IMR-90 (cell line): Measurements from ENCODE around the gene S100A6. TPM values are rescaled to one million over a fixed set of nuclear protein-coding genes. Genes with fewer than 3 reads are reported as not detected.

Experiments used
- ATAC-seq: fragments of 200-7000 bp; cut with Tn5 transposase; 2 replicates; pipeline ENCODE4 v1.9.1; 2020; ENCODE audit warnings: low read depth, mild to moderate bottlenecking, moderate library complexity
- BruUV-seq: library from RNA; stranded (reverse); fragments of 400-500 nt; replicated peaks from 2 replicates; lab custom pipeline; 2021; lab: Mats Ljungman, UMichigan
- CTCF ChIA-PET: fragments of 300-600 bp; formaldehyde crosslinking; extraction: SDS; loops from one replicate; lab custom pipeline; 2021; ENCODE audit warnings: antibody characterized with exemption; lab: Yijun Ruan, JAX
- POLR2A ChIA-PET: fragments of 300-600 bp; sonication (Branson Sonifier 250); formaldehyde crosslinking; loops from one replicate; lab custom pipeline; 2022; ENCODE audit warnings: antibody characterized with exemption; ENCODE audit not compliant: unreplicated experiment; lab: Charles Lee
- DNase-seq: peaks from one replicate; pipeline ENCODE4 v3.0.0; 2013
- H2AFZ ChIP-seq: replicated peaks from 2 replicates; pipeline ENCODE3; 2013; ENCODE audit warnings: low read length, mild to moderate bottlenecking; ENCODE audit not compliant: poor library complexity
- H2AK5ac ChIP-seq: 2 replicates; pipeline ENCODE4 v1.6.1; 2013; ENCODE audit warnings: low read depth, low read length, inconsistent platforms
- H2AK9ac ChIP-seq: replicated peaks from 2 replicates; pipeline ENCODE3; 2013; ENCODE audit warnings: mild to moderate bottlenecking, low read depth, low read length, moderate library complexity; ENCODE audit not compliant: poor library complexity
- H2BK120ac ChIP-seq: 2 replicates; pipeline ENCODE4 v1.6.1; 2013; ENCODE audit warnings: low read depth, low read length, inconsistent platforms
- H2BK15ac ChIP-seq: 3 replicates; pipeline ENCODE4 v1.6.1; 2013; ENCODE audit warnings: low read depth, low read length, inconsistent platforms
- H2BK20ac ChIP-seq: 2 replicates; pipeline ENCODE4 v1.6.1; 2013; ENCODE audit warnings: low read depth, mild to moderate bottlenecking, inconsistent platforms, low read length, moderate library complexity
- H2BK5ac ChIP-seq: 2 replicates; pipeline ENCODE4 v1.6.1; 2013; ENCODE audit warnings: mild to moderate bottlenecking, low read depth, low read length, inconsistent platforms; ENCODE audit not compliant: poor library complexity, severe bottlenecking
- H3K14ac ChIP-seq: replicated peaks from 2 replicates; pipeline ENCODE4 v1.6.1; 2013; ENCODE audit warnings: low read depth, low read length, inconsistent platforms
- H3K18ac ChIP-seq: 2 replicates; pipeline ENCODE4 v1.6.1; 2013; ENCODE audit warnings: low read depth, low read length, control low read depth
- H3K23ac ChIP-seq: 2 replicates; pipeline ENCODE4 v1.6.1; 2013; ENCODE audit warnings: low read depth, low read length, inconsistent platforms
- H3K27ac ChIP-seq: 2 replicates; pipeline ENCODE4 v1.5.1; 2013; ENCODE audit warnings: mild to moderate bottlenecking, control low read depth, low read length; ENCODE audit not compliant: insufficient read depth
- H3K27me3 ChIP-seq: 2 replicates; pipeline ENCODE4 v1.6.1; 2013; ENCODE audit warnings: low read length; ENCODE audit not compliant: control insufficient read depth, insufficient read depth
- H3K36me3 ChIP-seq: 2 replicates; pipeline ENCODE4 v1.6.1; 2013; ENCODE audit warnings: low read length, mixed read lengths; ENCODE audit not compliant: control insufficient read depth, insufficient read depth
- H3K4ac ChIP-seq: 2 replicates; pipeline ENCODE4 v1.6.1; 2013; ENCODE audit warnings: low read depth, low read length, inconsistent platforms
- H3K4me1 ChIP-seq: 2 replicates; pipeline ENCODE4 v1.6.1; 2013; ENCODE audit warnings: low read length, mixed read lengths; ENCODE audit not compliant: control insufficient read depth, insufficient read depth
- H3K4me2 ChIP-seq: 2 replicates; pipeline ENCODE4 v1.6.1; 2013; ENCODE audit warnings: low read depth, mild to moderate bottlenecking, control low read depth, low read length, moderate library complexity
- H3K4me3 ChIP-seq: 2 replicates; pipeline ENCODE4 v1.5.1; 2013; ENCODE audit warnings: low read depth, mild to moderate bottlenecking, control low read depth, low read length, moderate library complexity; ENCODE audit not compliant: insufficient read depth
- H3K56ac ChIP-seq: 2 replicates; pipeline ENCODE4 v1.6.1; 2013; ENCODE audit warnings: low read length, inconsistent platforms; ENCODE audit not compliant: insufficient read depth; ENCODE audit errors: extremely low read depth
- H3K79me1 ChIP-seq, 2 experiments: 2 replicates each; pipeline ENCODE4 v1.6.1; 2013; ENCODE audit warnings: low read length in 2 of 2, inconsistent platforms in 1 of 2, low read depth in 1 of 2
- H3K9ac ChIP-seq: 2 replicates; pipeline ENCODE4 v1.6.1; 2013; ENCODE audit warnings: low read depth, low read length, control low read depth
- H3K9me1 ChIP-seq: 2 replicates; pipeline ENCODE4 v1.6.1; 2013; ENCODE audit warnings: low read length, inconsistent platforms; ENCODE audit not compliant: insufficient read depth
- H3K9me3 ChIP-seq: 2 replicates; pipeline ENCODE4 v1.6.1; 2013; ENCODE audit warnings: low read length; ENCODE audit not compliant: control insufficient read depth, insufficient read depth
- H4K20me1 ChIP-seq: 2 replicates; pipeline ENCODE4 v1.6.1; 2013; ENCODE audit warnings: low read length, inconsistent platforms; ENCODE audit not compliant: insufficient read depth
- H4K5ac ChIP-seq: 2 replicates; pipeline ENCODE4 v1.6.1; 2013; ENCODE audit warnings: mild to moderate bottlenecking, low read depth, low read length, control low read depth
- H4K8ac ChIP-seq, 2 experiments: 2 replicates each; pipeline ENCODE4 v1.6.1; 2013; ENCODE audit warnings: low read depth in 2 of 2, low read length in 2 of 2, control low read depth in 1 of 2, inconsistent platforms in 1 of 2
- H4K91ac ChIP-seq: 2 replicates; pipeline ENCODE4 v1.6.1; 2013; ENCODE audit warnings: low read depth, low read length, inconsistent platforms; ENCODE audit not compliant: insufficient read depth
- BHLHE40 ChIP-seq: fragments of 150-350 bp; IDR thresholded peaks from 2 replicates; pipeline ENCODE4 v1.6.1; 2016; ENCODE audit warnings: mild to moderate bottlenecking, low read depth, low read length
- CEBPB ChIP-seq: IDR thresholded peaks from 2 replicates; pipeline ENCODE4 v1.6.1; 2012; ENCODE audit warnings: low read depth, low read length, improper control_type of control experiment
- CHD1 ChIP-seq: IDR thresholded peaks from 2 replicates; pipeline ENCODE4 v1.6.1; 2012; ENCODE audit warnings: low read depth, low read length, improper control_type of control experiment
- ELK1 ChIP-seq: fragments of 150-350 bp; IDR thresholded peaks from 2 replicates; pipeline ENCODE4 v1.6.1; 2016; ENCODE audit warnings: low read depth, mild to moderate bottlenecking, low read length, moderate library complexity, borderline replicate concordance
- FOS ChIP-seq: fragments of 150-350 bp; IDR thresholded peaks from 2 replicates; pipeline ENCODE4 v1.6.1; 2016; ENCODE audit warnings: low read depth, low read length
- MAFK ChIP-seq: IDR thresholded peaks from 2 replicates; pipeline ENCODE4 v1.6.1; 2012; ENCODE audit warnings: low read depth, low read length, improper control_type of control experiment
- MAZ ChIP-seq: IDR thresholded peaks from 2 replicates; pipeline ENCODE4 v1.6.1; 2012; ENCODE audit warnings: low read depth, mild to moderate bottlenecking, low read length, improper control_type of control experiment, moderate library complexity, borderline replicate concordance
- MXI1 ChIP-seq: IDR thresholded peaks from 2 replicates; pipeline ENCODE4 v1.6.1; 2012; ENCODE audit warnings: low read depth, mild to moderate bottlenecking, low read length, moderate library complexity, borderline replicate concordance
- NFE2L2 ChIP-seq: fragments of 150-350 bp; IDR thresholded peaks from 2 replicates; pipeline ENCODE4 v1.6.1; 2016; ENCODE audit warnings: low read depth, mild to moderate bottlenecking, low read length
- POLR2A ChIP-seq: IDR thresholded peaks from 2 replicates; pipeline ENCODE4 v1.6.1; 2012; ENCODE audit warnings: mild to moderate bottlenecking, low read depth, low read length
- RAD21 ChIP-seq: IDR thresholded peaks from 2 replicates; pipeline ENCODE4 v1.6.1; 2012; ENCODE audit warnings: low read length, improper control_type of control experiment
- RFX5 ChIP-seq: IDR thresholded peaks from 2 replicates; pipeline ENCODE4 v1.8.0; 2012; ENCODE audit warnings: low read depth, mild to moderate bottlenecking, low read length, moderate library complexity
- SMC3 ChIP-seq: fragments of 150-350 bp; IDR thresholded peaks from 2 replicates; pipeline ENCODE4 v1.6.1; 2016; ENCODE audit warnings: low read depth, mild to moderate bottlenecking, antibody characterized with exemption, low read length, moderate library complexity
- USF2 ChIP-seq: fragments of 150-350 bp; IDR thresholded peaks from 2 replicates; pipeline ENCODE4 v1.6.1; 2017; ENCODE audit warnings: mild to moderate bottlenecking, antibody characterized with exemption, low read length, low read depth
- WGBS, 2 experiments: methylation state at CpG; one replicate each; pipeline versions ENCODE4 v1.1.5 to v1.1.7; 2013; ENCODE audit warnings: missing lambda C conversion rate in 2 of 2; ENCODE audit not compliant: insufficient read length in 1 of 2; ENCODE audit errors: extremely low coverage in 2 of 2; 5-methylcytosine and 5-hydroxymethylcytosine counted together
- dilution Hi-C: fragments of 300-500 bp; cut with HindIII; formaldehyde crosslinking; loops from one replicate; pipeline ENCODE4 v1.14.3; 2018; ENCODE audit warnings: low sequenced_read_pairs; ENCODE audit not compliant: unreplicated experiment
- in situ Hi-C: fragments of 300-500 bp; cut with MboI; formaldehyde crosslinking; loops from 3 replicates; pipeline ENCODE4 v1.14.3; 2019; ENCODE audit warnings: low sequenced_read_pairs, inconsistent platforms, mixed read lengths
- intact Hi-C: fragments of 100-400 bp; cut with micrococcal nuclease; formaldehyde crosslinking; loops from 2 replicates; pipeline ENCODE4 v1.10.0; 2022
- polyA plus RNA-seq, 3 experiments: library from polyadenylated mRNA; depleted of rRNA; stranded (reverse); fragments of >200 nt; gene quantifications; 2 replicates each; pipeline ENCODE4 v1.2.3, GENCODE V29; 2012; ENCODE audit warnings: low replicate concordance in 1 of 3
- total RNA-seq: library from RNA; depleted of rRNA; stranded (reverse); fragments of >200 nt; gene quantifications from 2 replicates; pipeline ENCODE4 v1.2.3, GENCODE V29; 2012
- TF ChIP-seq, protein P1 (sequence below): conservative IDR thresholded peaks from 2 replicates; pipeline ENCODE4 v1.5.1; 2012; ENCODE audit warnings: mild to moderate bottlenecking, low read depth, low read length, improper control_type of control experiment

S100A6 gene
- total and polyA plus RNA-seq, 2 of the 4 experiments (the other 2 are of a cell fraction) = 373 to 1,755 TPM

GRCh38 chr1:153539395-153540093 is 3.8 kb upstream of the S100A6 start:
- Histone ChIP-seq H3K9me3 (no peaks in the 10 kb centered on the region), H4K20me1 (peaks cover 10% of the 10 kb centered on the region), H3K14ac (peak overlapping the region; percentile 73), H3K4me2 (no peak overlapping the region), H3K27me3 (no peaks in the 10 kb centered on the region), H2AK5ac (peak overlapping the region; percentile 67), H3K18ac (no peak overlapping the region), H3K23ac (peak overlapping the region; percentile 66; the same call in 1 of the 2 replicates), H4K91ac (peak overlapping the region; percentile 77), H2BK20ac (peak overlapping the region; percentile 85), H3K4me1 (peaks cover 25% of the 10 kb centered on the region), H2AFZ (peak overlapping the region; percentile 26), H3K79me1 (peaks cover 5 to 40% of the 10 kb centered on the region in 2 experiments; a peak in 3 of 4 replicates), H4K5ac (0 out of 2 replicates have a peak overlapping the region, but pooled peaks have one; percentile 19), H2BK5ac (peak overlapping the region; percentile 27), H4K8ac (peak overlapping the region; percentile 8 to 89; a peak in 3 of 4 replicates), H3K4ac (peak overlapping the region; percentile 83), H3K4me3 (no peak overlapping the region), H3K9me1 (peaks cover 45% of the 10 kb centered on the region), H2BK15ac (peak overlapping the region; percentile 69; the same call in 2 of the 3 replicates), H3K27ac (no peak overlapping the region), H3K9ac (no peak overlapping the region), H3K36me3 (peaks cover 5% of the 10 kb centered on the region), H3K56ac (no peak overlapping the region), H2BK120ac (peak overlapping the region; percentile 77), H2AK9ac (peak overlapping the region; percentile 97)
- in situ Hi-C loops (loop anchor here (25.0 kb wide), 1 partner anchor 423 kb away; the partner anchor contains the start of genes CREB3L4, CRTC2 and SLC39A1), intact Hi-C loops (no loop called here), dilution Hi-C loops (no loop called here)
- 100% methylated on average over 1 of the region's 4 CpGs; no CpG with 5 or more reads in 1 of the 2 experiments for WGBS, 2 experiments
- ChIA-PET POLR2A (interaction anchor here (1.4 kb wide), 1 partner anchor 27 kb away, joined by 5 read pairs; no protein-coding TSS in a partner anchor), CTCF (no interaction called here)
- BruUV-seq = no TSS peak
- DNase-seq (no peak), ATAC-seq (no peak)
- TF ChIP-seq CEBPB (no peak), MAZ (no peak), USF2 (no peak), SMC3 (no peak), NFE2L2 (no peak), BHLHE40 (no peak), CHD1 (no peak), FOS (no peak), POLR2A (no peak), MAFK (no peak), MXI1 (no peak), RFX5 (no peak), RAD21 (no peak), ELK1 (no peak)
- TF ChIP-seq, protein P1, sequence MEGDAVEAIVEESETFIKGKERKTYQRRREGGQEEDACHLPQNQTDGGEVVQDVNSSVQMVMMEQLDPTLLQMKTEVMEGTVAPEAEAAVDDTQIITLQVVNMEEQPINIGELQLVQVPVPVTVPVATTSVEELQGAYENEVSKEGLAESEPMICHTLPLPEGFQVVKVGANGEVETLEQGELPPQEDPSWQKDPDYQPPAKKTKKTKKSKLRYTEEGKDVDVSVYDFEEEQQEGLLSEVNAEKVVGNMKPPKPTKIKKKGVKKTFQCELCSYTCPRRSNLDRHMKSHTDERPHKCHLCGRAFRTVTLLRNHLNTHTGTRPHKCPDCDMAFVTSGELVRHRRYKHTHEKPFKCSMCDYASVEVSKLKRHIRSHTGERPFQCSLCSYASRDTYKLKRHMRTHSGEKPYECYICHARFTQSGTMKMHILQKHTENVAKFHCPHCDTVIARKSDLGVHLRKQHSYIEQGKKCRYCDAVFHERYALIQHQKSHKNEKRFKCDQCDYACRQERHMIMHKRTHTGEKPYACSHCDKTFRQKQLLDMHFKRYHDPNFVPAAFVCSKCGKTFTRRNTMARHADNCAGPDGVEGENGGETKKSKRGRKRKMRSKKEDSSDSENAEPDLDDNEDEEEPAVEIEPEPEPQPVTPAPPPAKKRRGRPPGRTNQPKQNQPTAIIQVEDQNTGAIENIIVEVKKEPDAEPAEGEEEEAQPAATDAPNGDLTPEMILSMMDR = no peak
